Fibroblast of villous mesenchyme (primary cell): ENCODE data around the gene RAB3A. TPM values are rescaled to one million over a fixed set of nuclear protein-coding genes. Genes with fewer than 3 reads are reported as not detected.

Source experiments
- DNase-seq: peaks from one replicate; pipeline ENCODE4 v3.0.0-alpha.2; 2010; ENCODE audit warnings: low read depth
- H3K4me3 ChIP-seq: 2 replicates; pipeline ENCODE4 v1.5.1; 2011; ENCODE audit warnings: low read depth, mild to moderate bottlenecking, low read length
- CTCF ChIP-seq: IDR thresholded peaks from 2 replicates; pipeline ENCODE4 v1.5.1; 2012; ENCODE audit warnings: low read depth, mild to moderate bottlenecking, low read length; ENCODE audit not compliant: insufficient read depth
- total RNA-seq: library from RNA; depleted of rRNA; stranded (reverse); fragments of >200 nt; gene quantifications from 2 replicates; pipeline ENCODE4 v1.2.3, GENCODE V29; 2012

The RAB3A gene
- total RNA-seq, 1 donor = 1.3 TPM

DNA sequence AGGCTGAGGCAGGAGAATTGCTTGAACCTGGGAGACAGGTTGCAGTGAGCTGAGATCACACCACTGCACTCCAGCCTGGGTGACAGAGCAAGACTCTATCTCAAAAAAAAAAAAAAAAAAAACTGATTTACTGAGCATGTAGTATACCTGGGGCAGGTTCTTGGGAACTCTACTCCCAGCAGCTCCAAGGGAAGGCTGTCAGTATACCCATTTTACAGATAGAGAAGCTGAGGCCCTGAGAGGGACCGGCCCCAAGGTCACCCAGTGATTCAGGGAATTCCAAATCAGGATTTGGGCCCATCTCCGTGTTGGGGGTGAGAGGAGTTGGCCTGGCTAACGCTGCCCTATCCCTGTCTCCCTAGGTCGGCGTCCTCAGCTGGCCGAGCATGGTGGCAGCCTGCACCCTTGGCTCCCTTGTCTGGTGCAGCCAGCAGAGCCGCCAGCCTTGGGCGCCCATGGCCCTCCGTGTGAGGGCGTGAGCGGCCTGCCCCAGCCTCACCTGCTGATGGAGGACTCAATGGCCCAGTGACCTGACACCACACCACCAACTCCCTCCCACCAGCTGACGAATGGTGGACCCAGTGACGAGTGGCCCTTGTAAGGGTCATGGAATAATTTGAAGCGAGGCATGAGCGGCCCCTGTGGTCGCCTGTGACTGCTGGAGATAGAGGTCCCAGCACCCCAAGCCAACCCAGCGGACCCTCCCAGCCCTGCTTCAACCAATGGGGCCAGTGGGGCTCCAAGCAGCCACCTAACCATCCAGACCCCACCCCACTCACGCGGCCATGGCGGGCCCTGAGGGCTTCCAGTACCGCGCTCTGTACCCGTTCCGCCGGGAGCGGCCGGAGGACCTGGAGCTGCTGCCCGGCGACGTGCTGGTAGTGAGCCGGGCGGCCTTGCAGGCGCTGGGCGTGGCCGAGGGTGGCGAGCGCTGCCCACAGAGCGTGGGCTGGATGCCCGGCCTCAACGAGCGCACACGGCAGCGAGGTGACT, 48.5 kb downstream of the RAB3A start:
- DNase-seq = no peak
- TF ChIP-seq CTCF = no peak
- H3K4me3 ChIP-seq = no peak overlapping the region

DNA sequence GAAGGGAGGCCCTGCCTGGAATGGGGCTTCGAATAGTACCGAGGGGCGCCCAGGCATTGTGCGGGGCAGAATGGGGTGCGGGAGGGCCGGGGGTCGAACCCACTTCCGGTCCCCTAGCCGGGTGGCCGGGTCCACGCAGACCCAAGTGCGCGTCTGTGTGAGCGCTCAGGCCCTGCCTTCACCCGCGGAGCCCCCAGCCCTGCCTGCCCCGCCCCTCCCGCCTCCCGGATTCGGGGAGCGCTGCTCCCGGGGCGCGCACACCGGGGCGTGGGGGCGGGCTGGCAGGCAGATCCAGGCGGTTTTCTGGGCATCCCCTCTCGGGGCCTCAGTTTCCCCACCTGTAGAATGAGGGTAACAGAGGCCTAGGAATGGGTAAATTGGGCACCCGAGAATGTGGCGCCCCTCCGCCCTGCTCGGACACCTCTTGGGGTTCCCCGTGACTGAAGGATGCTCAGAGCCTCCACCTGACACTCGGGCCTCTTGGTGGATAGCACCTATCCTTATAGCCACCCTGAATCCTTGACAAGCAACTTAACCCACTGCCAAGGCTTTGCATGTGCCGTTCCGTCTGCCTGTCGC, 50.2 kb downstream of the RAB3A start:
- DNase-seq = no peak
- no peak for TF ChIP-seq CTCF

GRCh38 chr19:18152817-18153555, 50.9 kb downstream of the RAB3A start, which contains the start of gene PIK3R2:
TSS of gene PIK3R2 (plus strand) at chr19:18153163. CDS start at chr19:18155880, 2,717 bp downstream.
- DNase-seq = peak; percentile 99
- peak within 1 kb of the TSS; percentile 93 for H3K4me3 ChIP-seq
- no peak for TF ChIP-seq CTCF

More for the DNA sequence above, 50.2 kb downstream of the RAB3A start:
- peak overlapping the region; percentile 93 for H3K4me3 ChIP-seq

DNA sequence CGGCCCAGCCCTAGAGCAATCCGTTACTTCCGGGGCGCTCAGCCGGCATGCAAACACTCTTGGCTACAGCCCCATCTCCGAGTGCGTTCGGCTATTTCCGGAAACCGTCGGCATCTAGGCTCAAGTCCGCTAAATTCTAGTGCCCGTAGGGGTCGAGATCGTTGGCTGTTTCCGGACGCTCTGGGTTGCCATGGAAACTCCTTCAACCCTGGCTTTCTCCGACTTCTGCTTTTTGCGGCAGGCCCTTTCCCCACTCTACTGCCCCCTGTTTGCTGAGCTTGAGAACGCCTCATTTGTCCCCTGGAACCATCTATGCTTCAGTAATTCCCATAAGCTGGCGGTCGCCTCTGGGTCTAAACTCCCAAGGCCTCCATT, 51.4 kb downstream of the RAB3A start:
- peak; percentile 99 for DNase-seq
- H3K4me3 ChIP-seq = peak overlapping the region; percentile 68
- TF ChIP-seq CTCF = peak; percentile 58

- DNase-seq = no peak
- TF ChIP-seq CTCF = no peak
- no peak overlapping the region for H3K4me3 ChIP-seq
These were observed 52.8 kb downstream of the RAB3A start for GRCh38 chr19:18150776-18151624.

GRCh38 chr19:18149596-18149975, 54.3 kb downstream of the RAB3A start:
- H3K4me3 ChIP-seq = no peak overlapping the region
- no peak for TF ChIP-seq CTCF
- DNase-seq = no peak
